ENCODE measurements around the gene PRSS8.

PRSS8 gene

GRCh38 chr16:31087481-31087880, 48.0 kb downstream of the PRSS8 start:
- Histone ChIP-seq H2AFZ (no peak overlapping the region), H3K79me2 (no peaks in the 10 kb centered on the region), H3K27ac (no peak overlapping the region), H3K27me3 (ENCODE audit: control insufficient read depth, insufficient read depth, low read length) (no peaks in the 10 kb centered on the region), H3K9ac (no peak overlapping the region), H3K4me2 (ENCODE audit: low read length) (no peak overlapping the region), H3K9me3 (ENCODE audit: control insufficient read depth, low read length) (no peaks in the 10 kb centered on the region), H3K4me3 (ENCODE audit: low read depth, low read length) (no peak overlapping the region), H3K36me3 (ENCODE audit: control insufficient read depth, insufficient read depth, low read length) (no peaks in the 10 kb centered on the region), H3K4me1 (no peaks in the 10 kb centered on the region)
- no peak for TF ChIP-seq CTCF (IDR thresholded peaks at IDR 0.05)

- no peak overlapping the region for H3K9ac ChIP-seq
- H3K4me3 ChIP-seq (ENCODE audit: low read depth, low read length) = no peak overlapping the region
- no peaks in the 10 kb centered on the region for H3K79me2 ChIP-seq
- no peaks in the 10 kb centered on the region for H3K36me3 ChIP-seq (ENCODE audit: control insufficient read depth, insufficient read depth, low read length)
- no peaks in the 10 kb centered on the region for H3K27me3 ChIP-seq (ENCODE audit: control insufficient read depth, insufficient read depth, low read length)
- no peaks in the 10 kb centered on the region for H3K9me3 ChIP-seq (ENCODE audit: control insufficient read depth, low read length)
- no peak for TF ChIP-seq CTCF (IDR thresholded peaks at IDR 0.05)
- no peak overlapping the region for H3K4me2 ChIP-seq (ENCODE audit: low read length)
- H3K4me1 ChIP-seq = no peaks in the 10 kb centered on the region
- no peak overlapping the region for H2AFZ ChIP-seq
- H3K27ac ChIP-seq = no peak overlapping the region
These were observed 49.0 kb downstream of the PRSS8 start for GRCh38 chr16:31086629-31086906.

GRCh38 chr16:31085873-31086628, 49.5 kb downstream of the PRSS8 start:
- H3K4me2 ChIP-seq (ENCODE audit: low read length) = no peak overlapping the region
- peaks cover 4% of the 10 kb centered on the region for H3K79me2 ChIP-seq
- no peak overlapping the region for H3K9ac ChIP-seq
- no peaks in the 10 kb centered on the region for H3K36me3 ChIP-seq (ENCODE audit: control insufficient read depth, insufficient read depth, low read length)
- H3K27ac ChIP-seq = no peak overlapping the region
- H3K4me1 ChIP-seq = no peaks in the 10 kb centered on the region
- H3K27me3 ChIP-seq (ENCODE audit: control insufficient read depth, insufficient read depth, low read length) = no peaks in the 10 kb centered on the region
- TF ChIP-seq CTCF (IDR thresholded peaks at IDR 0.05) = no peak
- H2AFZ ChIP-seq = no peak overlapping the region
- H3K4me3 ChIP-seq (ENCODE audit: low read depth, low read length) = no peak overlapping the region
- H3K9me3 ChIP-seq (ENCODE audit: control insufficient read depth, low read length) = no peaks in the 10 kb centered on the region

GRCh38 chr16:31085411-31085810, 50.1 kb downstream of the PRSS8 start:
- H3K27ac ChIP-seq = no peak overlapping the region
- no peaks in the 10 kb centered on the region for H3K4me1 ChIP-seq
- TF ChIP-seq CTCF (IDR thresholded peaks at IDR 0.05) = no peak
- no peak overlapping the region for H3K4me2 ChIP-seq (ENCODE audit: low read length)
- H2AFZ ChIP-seq = no peak overlapping the region
- no peaks in the 10 kb centered on the region for H3K9me3 ChIP-seq (ENCODE audit: control insufficient read depth, low read length)
- no peak overlapping the region for H3K4me3 ChIP-seq (ENCODE audit: low read depth, low read length)
- H3K36me3 ChIP-seq (ENCODE audit: control insufficient read depth, insufficient read depth, low read length) = no peaks in the 10 kb centered on the region
- H3K79me2 ChIP-seq = peaks cover 11% of the 10 kb centered on the region
- H3K9ac ChIP-seq = no peak overlapping the region
- H3K27me3 ChIP-seq (ENCODE audit: control insufficient read depth, insufficient read depth, low read length) = no peaks in the 10 kb centered on the region

GRCh38 chr16:31084584-31085302, 50.8 kb downstream of the PRSS8 start:
- Histone ChIP-seq H3K4me1 (no peaks in the 10 kb centered on the region), H3K79me2 (peaks cover 13% of the 10 kb centered on the region), H3K4me3 (ENCODE audit: low read depth, low read length) (no peak overlapping the region), H3K9ac (no peak overlapping the region), H3K27ac (no peak overlapping the region), H3K27me3 (ENCODE audit: control insufficient read depth, insufficient read depth, low read length) (no peaks in the 10 kb centered on the region), H3K9me3 (ENCODE audit: control insufficient read depth, low read length) (no peaks in the 10 kb centered on the region), H3K36me3 (ENCODE audit: control insufficient read depth, insufficient read depth, low read length) (no peaks in the 10 kb centered on the region), H3K4me2 (ENCODE audit: low read length) (no peak overlapping the region), H2AFZ (no peak overlapping the region)
- TF ChIP-seq CTCF (IDR thresholded peaks at IDR 0.05) = no peak
